Right kidney (tissue), 9 donors: ENCODE measurements around the gene XDH.

Experiments
- DNase-seq: peaks from one replicate; pipeline ENCODE4 v3.0.0-alpha.2; 2016
- long read RNA-seq, 8 donors: transcript quantifications; one replicate each; lab custom pipeline, GENCODE V29; 2026

The XDH gene
- long read RNA-seq, donor 1, result 0 reads
- long read RNA-seq, donor 2, result 0 reads
- long read RNA-seq, donor 3, result 0 reads
- long read RNA-seq, donor 4, result 0 reads
- long read RNA-seq, donor 5, result 0 reads
- long read RNA-seq, donor 6, result 0 reads
- long read RNA-seq, donor 7, result 0 reads
- long read RNA-seq, donor 8, result 0 reads

DNA sequence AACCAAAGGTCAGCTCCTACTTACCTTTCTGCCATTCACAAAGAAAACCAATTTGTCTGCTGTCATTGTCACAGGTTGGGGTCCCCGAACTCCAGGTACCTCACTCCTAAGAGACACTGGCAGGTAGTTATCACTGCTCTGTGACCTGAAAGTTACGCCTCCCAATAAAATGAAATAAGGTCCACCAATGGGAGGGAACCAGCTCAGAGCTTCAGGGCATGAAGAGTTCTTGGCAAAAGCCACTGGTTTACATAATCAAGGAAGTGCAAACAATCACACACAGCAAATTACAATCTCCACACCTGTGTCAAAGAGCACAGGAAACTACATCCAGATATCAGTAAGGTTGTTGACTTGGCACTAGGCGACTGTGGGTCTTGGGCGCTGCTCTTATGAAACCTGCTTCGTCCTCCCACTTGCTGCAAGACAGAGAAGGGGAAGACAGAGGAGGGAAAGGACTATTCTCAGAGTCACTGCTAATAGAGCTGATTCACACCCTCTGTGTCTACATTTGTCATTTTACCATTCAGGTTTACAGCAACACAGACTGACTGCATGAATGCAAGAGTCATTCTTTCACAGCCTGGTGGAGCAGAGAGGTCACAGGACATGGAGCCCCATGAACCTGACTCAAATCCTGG, at the start of gene XDH:
XDH (minus strand) TSS at position 142 of the 641 bp plus-strand sequence; CDS start at position 66, 76 bp downstream.
- no peak for DNase-seq

DNA sequence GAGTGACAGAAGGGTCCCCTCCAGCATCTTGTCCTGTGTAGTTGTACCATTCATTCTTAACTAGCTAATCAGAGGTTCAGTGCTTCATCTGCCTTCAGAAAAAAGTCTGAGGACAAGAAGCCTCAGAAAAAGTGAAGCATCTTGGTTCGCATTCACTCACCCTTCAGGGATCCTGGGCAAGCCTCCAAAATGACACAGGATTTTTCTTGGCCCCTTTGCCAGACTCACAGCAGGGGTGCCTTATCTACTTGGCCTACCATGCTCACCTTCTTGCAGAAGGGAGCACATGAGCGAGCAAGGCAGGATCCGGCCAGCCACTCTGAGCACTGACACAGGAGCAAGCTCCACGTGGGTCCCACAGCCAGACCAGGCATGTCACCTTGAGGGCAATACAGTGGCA, 43.1 kb upstream of the XDH start:
- no peak for DNase-seq

DNA sequence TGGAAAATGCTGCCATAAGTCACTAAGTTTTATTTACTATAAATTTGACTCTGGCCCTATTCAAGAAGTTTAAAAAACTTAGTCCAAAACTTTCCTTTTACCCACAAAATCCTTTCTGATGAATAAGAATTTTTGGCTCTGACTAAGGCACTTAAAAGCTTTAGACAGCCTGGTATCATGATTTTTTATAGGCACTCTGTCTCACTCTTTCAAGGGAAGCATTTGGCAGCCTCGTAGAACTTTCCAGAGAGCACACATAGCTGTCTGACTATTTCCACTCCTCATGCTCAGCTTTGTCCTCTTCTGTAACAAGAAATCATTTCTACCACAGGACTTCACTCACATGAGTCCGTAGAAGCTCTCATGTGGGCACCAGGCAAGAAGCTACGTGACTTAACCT, 32.3 kb upstream of the XDH start:
- no peak for DNase-seq

DNA sequence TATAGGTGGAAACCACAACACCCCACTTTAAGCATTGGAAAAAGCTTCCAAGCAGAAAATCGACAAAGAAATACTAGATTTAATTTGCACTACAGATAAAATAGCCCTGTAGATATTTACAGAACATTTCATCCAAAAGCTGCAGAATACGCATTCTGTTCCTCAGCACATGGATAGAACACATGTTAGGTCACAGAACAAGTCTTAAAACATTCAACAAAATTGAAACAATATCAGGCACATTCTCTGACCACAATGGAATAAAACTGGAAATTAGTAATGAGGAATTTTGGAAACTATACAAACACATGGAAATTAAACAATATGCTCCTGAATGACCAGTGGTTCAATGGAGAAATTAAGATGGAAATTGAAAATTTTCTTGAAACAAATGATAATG, 27.8 kb upstream of the XDH start:
- no peak for DNase-seq

DNA sequence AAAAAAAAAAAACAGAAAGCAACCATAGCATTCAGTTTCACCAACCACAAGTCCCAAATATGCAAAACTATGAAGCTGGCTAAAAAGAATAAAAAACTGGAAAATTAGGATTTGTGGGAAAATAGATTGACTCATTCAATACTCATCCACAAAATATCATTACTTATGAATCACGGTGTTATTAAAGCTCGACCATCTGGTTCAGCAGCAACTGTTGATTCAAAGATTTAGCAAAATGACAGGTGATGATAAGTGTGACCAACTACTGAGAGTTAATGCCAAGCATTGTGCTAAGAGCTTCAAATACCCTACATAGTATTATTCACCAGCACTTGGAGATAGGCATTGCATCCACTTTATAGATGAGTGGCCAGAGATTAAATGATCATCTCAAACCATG, 26.2 kb upstream of the XDH start:
- no peak for DNase-seq

DNA sequence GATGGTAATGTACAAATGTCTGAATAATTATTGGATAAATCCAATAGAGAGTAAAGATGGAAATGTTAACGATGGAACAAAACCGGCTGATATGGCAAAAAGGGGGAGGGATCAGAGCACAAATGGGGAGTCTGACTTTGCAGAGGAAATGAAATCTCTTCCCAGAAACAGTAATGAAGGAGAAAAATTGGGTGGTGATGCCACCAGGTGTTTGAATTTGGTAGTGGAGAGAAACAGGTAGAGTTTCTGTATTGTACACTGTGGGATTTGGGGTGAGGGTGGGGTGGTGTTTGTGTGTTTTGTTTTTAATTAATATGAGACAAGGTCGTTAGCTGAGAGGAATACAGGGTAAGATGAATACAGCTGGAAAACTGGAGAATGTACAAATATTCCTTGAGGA, 20.4 kb upstream of the XDH start:
- DNase-seq, result no peak

DNA sequence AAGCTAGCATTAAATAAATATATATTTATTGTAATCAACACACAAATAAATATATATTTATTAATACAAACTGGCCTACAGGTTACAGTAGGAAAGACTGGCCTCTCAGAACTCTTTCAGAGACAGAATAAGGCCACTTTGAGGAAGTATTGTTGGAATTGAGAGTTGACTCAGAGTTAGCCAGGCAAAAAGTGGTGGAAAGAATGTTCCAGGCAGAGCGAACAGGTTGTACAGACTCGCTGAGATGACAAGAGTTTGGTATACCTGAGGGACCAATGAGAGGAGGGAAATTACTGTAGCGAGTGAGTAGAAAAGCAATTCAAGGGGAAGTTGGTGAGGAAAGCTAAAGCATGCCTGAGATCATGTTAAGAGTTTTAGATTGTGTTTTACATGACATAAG, 19.0 kb upstream of the XDH start:
- DNase-seq, result no peak

DNA sequence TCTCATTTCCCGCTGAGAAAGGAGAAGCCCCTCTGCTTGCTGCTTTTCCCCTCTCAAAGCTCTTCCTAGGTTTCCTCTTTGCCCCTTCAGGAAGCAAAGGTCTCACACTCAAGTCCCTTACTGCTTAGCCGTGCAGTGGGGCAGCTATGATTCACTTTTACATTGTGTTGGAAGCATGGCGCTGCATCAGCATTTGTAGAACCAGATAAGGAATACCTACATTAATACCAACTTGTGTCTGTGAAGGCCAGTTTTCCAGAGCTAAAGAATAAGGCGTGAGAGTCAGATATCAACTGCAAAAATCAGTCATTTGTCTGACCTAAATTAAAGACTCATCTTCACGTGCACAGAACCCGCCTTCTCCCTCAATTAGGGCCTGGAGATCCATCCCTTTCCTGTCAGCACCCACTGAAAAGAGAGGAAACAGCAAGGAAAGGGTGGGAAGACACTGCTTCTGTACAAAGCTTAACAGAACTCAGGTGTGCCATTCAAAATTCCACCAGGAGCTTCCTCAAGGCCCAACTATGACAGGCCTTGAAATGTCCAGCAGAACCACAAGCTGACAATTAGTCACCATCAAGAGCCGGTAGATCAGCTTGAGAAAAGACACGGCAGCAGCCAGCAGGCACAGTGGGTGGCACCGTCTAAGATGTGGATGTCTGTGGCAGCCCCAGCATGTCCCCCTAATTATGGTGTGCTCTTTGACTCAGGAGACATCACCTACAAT, 16.1 kb upstream of the XDH start:
- DNase-seq, result no peak

DNA sequence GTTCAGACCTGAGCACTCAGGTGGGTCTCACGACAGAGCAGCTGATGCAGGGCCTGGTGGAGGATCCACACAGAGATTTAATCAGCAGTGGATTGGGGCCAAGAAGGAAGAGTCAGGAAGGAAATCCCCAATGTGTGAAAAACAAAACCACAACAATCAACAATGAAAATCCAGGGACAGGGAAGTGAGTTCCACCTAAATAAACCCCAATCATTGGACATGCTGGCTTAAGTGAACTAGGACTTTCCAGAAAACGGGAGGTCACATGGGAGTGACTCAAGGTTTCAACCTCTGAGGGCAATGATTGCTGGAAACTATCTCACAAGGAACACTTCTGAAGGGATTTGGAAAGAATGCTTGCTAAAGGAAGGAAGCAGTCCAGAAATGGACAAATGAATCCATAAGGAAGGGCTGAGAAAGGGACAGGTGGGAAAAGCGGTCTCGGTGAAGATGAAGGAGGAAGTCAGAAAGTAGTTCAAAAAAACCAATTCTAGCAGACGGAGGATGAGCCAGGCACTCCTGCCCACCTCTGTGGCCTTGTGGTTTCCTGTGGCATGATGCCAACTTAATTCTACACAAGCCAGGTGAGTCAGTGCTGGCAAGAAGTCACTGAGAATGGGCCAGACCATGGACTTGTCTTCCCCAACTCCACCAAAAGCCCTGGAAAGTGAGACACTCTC, 15.4 kb upstream of the XDH start:
- DNase-seq, result no peak

DNA sequence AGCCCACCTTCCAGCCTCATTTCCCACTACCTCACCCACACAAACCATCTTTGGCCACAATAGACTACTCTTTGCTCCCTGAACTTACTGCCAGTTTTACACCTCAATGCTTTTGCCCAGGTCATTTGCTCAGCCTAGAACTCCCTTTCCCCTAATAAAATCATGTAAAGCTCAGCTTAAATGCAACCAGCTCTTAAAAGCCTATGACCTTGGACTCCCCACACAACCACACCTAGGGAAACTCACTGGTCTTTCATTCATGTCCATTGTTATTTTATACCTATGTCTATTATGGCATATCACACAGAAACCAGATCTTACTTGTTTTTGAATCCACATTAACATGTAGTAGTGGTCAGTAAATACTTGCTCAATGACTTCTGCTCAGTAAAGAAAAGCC, 14.5 kb upstream of the XDH start:
- DNase-seq, result no peak

DNA sequence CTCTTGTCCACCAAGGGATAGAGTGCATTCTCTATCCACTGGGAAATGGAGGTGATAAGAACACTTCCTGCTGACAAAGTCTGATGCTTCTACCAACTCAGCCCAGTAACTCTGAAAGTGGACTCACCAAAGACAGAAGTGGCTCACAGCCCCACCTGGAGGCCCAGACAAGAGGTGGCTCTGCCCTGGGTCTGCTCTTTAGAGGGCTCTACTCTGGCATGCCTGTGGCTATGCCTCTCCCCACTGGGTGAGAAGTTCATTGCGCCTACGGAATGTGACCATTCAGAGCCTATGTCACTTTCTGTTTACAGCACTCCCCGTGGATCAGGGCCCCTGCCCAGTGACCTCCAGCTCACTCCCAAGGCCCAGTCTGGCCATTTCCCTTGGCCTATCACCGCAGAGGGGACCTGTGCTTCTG, 13.5 kb upstream of the XDH start:
- DNase-seq, result no peak

DNA sequence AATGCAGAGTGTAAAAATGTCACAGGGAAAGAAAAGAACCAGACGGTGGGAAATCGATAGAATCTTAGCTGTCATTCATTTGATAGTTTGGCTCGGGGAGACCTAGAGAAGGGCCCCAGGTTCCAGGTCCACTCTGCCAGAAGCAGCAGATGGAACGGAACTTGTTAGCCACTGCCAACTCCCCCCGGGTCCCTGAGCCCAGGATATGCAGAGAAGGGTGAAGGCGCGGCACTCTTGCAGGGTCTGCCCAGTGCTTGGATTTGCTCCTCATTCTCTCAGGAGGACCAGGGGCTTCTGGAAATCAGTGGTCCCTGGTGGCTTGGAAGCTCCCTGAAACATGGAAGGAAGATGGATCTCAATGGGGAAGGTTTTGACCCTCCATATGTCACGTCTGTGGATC, 11.6 kb upstream of the XDH start:
- no peak for DNase-seq

DNA sequence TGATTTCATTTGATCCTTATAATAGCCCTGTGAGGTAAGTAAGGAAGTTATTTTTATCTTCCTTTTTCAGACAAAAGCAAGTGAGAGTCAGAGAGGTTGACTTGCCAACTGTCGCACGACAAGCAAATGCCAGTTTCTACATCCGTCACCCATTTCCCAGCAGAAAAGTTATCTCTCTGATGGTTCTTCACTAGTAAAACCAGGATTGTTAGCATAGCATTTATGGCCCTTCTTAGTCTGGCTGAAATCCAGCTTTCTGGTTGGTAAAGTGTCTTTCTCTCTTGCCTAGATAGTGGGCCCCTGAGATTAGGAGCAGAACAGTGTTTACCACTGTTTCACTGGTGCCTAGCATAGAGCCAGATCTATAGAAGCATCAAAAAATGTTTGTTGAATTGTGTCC, 7.1 kb upstream of the XDH start:
- no peak for DNase-seq

DNA sequence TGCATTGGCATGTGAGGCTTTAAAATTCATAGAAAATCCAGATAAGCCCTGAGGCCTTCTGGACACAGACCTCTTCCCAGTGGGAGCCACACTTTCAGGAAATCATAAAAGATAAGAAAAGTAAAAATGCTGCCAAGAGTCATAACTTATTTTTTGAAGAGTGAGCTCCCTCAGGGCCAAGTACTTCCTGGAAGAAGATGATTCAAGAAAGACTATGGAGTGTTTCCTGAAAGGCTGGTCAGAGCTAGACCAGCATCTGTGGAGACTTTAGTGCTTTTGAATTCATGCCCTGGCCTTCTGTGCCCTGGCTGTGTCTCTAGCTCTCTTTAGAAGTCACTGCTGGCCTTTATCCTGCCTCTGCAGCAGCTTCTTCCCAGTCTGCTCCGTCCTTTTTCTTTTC, 6.4 kb upstream of the XDH start:
- DNase-seq, result no peak

DNA sequence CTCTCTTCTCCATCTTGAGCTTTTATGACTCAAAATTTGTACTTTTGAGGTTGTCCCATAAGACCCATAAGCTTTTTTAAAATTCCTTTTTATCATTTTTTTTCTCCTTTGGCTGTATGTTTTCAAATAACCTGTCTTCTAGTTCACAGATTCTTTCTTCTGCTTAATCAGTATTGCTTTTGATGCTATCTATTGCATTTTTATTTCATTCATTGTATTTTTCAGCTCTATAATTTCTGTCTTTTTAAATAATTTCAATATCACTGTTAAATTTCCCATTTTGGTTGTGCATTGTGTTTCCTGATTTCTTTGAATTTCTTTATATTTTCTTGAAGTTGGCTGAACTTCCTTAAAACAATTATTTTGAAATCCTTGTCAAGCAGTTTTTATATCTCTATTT, 4.8 kb upstream of the XDH start:
- no peak for DNase-seq

DNA sequence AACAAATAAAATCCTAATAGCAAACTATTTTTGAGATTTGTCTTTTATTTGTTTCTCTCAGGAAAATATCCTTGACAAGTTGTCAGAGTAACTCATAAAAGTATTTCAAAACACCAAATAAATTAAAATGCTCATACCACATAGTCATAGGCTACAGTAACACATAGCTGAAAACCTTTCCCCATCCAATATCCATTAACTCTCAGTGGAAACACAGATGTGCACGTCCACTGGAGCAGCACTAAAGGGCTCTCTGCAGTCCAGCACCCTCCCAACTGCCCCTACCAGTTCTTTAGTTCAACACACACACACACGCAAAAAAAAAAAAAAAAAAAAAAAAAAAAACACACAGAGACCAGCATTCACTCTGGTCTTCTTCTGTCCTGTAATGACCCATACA, 879 bp upstream of the XDH start:
- no peak for DNase-seq

DNA sequence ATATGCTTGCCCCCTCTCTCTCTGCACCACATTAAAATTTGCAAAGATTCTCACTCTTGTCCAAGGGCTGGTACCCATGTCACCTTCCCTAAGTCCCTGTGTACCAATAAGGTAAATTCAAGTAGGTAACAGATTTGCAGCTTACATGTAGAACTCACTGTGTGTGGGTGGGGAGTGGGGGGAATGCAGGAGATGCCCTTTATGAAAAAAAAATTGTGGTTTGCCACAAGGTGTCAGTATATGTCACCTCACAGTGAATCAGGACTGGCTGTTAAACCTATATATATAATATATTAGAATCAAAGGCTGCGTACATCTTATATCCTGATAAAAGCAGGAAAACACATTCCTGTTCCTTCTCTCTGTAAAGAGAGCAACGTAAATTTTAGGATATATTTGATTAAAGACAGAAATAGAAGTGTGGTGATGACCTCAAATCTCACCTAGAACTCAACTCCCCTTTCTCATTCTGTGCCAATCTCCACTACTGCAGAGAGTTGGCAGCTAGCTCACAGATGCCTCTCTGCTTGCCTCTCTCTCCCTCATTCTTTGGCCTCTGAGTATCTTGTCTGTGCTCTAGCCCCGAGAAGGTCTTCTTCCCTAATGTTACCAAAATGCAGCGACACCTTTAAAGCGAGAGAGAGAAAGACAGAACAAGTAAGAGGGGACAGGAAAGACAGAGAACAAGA, 536 bp downstream of the XDH start:
- DNase-seq, result no peak

DNA sequence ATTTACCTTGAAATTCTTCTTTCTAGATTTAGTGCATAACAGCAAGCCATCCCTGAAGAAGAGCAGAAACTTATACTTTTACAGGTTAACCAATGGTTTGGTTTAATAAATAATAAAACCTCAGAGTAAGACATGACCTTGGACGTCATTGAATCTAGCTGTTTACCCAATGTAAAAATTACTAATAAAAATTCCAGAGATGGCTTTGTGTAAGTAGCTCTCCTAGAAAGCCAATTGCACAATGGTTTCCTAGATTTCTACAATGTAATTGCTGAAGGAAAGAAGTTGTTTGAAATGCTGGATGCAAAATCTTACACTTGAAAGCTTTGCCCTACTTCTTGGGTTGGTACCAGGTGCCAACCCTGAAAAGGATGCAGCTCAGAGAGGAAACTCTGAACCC, 1.5 kb downstream of the XDH start:
- no peak for DNase-seq

DNA sequence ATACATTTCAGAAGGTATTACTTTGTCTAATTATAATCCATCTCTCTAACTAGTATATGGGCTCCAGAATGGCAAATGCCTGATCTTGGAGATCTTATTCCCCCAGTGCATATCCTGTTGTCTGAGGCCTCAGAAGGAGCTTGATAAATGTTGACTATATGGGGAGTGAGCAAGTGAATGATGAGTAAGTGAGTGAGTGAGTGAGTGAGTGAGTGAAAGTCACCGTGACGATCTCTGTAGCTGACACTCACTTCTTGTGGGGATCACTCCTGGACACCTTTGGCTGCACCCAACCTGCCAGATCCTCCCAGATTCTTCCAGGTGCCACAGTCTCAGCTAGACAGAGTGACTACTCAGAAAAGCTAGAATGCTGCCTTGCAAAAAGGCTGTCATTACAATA, 2.8 kb downstream of the XDH start:
- no peak for DNase-seq

DNA sequence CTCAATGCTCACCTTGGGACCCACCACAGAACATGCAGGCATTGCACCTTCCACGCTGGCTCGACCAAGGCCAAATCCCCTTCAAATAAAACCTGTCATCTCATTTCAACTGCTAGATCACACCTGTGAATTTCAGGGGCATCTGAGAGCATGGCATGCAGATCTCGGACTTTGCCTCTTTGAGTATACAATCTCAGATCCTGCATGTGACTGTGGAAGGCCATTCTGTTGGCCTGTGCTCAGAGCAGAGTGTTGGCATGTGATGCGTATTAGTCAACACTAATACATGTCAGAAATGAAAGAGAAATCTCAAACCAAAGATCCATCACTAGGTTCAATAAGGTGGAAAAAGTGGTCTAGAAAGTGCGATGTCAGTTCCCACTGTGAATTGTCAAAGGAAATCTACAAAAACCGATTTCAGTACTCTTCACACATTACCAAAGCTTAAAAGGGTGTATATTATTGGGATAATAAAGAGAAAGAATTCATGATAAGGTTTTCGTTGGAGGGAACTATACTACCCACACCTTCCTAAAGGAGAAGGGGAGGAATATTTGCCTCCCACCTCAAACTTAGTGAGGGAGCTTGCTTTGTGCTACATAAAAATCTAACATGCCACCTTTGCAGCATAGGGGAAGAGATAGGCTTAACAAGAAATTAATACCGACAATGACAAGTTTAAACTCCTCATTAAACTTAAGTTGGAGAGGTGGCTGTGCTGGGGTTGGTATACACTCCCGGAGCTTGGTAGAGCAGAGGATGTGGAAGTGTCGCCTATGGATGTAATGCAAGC, 7.8 kb downstream of the XDH start:
- no peak for DNase-seq

DNA sequence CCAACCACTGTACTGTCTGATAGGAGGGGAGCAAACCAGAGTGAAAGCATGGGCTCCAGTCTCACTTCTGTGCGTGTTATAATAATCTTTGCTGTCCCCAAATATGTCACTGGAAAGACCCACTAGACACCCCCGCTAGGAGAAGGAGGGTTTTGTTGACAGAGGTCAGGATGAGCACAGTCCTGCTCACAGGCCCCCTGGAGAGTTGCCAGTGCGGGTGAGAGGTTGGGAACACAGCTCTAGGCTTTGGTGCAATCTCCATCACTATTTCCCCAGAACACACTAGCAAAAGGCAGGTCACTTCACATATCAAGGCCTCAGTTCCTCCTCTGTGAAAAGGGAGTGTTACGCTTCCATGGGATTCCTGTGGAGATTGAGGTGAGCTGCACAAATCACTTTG, 9.7 kb downstream of the XDH start:
- DNase-seq, result no peak

DNA sequence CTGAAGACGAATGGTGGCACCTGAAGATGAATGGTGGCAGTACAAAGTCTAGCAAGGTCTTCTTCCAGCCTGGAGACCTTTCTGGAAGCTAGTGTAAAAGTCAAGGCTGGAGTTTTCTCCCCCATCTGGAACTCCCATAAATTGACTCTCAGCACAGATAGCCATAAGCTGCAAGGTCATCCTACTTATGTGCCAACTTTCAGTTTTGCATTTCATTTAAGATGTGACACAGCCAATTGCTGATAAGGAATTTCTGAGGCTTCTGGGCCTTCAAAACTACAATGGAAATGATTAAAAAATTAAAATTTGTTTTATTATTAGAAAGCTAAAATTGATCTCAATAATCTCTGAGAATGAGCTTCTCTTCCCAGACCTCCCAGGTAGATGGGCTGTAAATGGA, 10.2 kb downstream of the XDH start:
- no peak for DNase-seq
